SU-DHL-6 (cell line): ENCODE data around the gene THBS3.

ENCODE experiments used
- EZH2phosphoT487 ChIP-seq: fragments of 200-600 bp; sonication (generic), shearing (Covaris generic); conservative IDR thresholded peaks from 2 replicates; pipeline ENCODE4 v1.6.1; 2018; ENCODE audit warnings: mild to moderate bottlenecking, antibody characterized with exemption, low read length, moderate library complexity, mixed read lengths
- TF ChIP-seq, protein P1 (sequence below): fragments of 200-600 bp; sonication (generic); IDR thresholded peaks from one replicate; pipeline ENCODE4 v1.5.1; 2017; ENCODE audit warnings: antibody characterized with exemption, mild to moderate bottlenecking, low read length, moderate library complexity; ENCODE audit not compliant: insufficient read depth, poor library complexity, severe bottlenecking

DNA sequence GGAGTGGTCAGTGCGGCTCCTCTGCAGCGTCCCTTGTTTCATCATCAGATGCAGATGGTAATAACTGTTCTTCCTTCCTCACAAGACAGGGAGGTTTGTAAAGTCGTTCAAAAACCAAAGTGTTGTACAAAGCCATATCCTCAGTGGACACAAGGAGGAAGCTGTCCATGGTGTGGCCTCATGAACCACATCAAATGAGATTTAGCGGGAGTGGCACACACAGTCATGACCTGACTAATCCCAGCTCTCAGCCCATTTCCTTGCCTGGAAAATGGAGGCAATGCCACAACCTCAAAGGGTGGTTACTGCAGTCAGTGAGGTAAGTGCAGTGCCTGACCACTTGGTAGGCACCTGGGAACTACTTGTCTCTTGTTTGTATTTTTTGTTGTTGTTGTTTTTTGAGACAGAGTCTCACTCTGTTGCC is 34.2 kb upstream of the THBS3 start:
- TF ChIP-seq, protein P1, sequence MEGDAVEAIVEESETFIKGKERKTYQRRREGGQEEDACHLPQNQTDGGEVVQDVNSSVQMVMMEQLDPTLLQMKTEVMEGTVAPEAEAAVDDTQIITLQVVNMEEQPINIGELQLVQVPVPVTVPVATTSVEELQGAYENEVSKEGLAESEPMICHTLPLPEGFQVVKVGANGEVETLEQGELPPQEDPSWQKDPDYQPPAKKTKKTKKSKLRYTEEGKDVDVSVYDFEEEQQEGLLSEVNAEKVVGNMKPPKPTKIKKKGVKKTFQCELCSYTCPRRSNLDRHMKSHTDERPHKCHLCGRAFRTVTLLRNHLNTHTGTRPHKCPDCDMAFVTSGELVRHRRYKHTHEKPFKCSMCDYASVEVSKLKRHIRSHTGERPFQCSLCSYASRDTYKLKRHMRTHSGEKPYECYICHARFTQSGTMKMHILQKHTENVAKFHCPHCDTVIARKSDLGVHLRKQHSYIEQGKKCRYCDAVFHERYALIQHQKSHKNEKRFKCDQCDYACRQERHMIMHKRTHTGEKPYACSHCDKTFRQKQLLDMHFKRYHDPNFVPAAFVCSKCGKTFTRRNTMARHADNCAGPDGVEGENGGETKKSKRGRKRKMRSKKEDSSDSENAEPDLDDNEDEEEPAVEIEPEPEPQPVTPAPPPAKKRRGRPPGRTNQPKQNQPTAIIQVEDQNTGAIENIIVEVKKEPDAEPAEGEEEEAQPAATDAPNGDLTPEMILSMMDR, result no peak
- no peak for TF ChIP-seq EZH2phosphoT487
